ENCODE data around the gene TRIM69. TPM values are rescaled to one million over a fixed set of nuclear protein-coding genes. Genes with fewer than 3 reads are reported as not detected.

The TRIM69 gene
- polyA plus RNA-seq, 1 donor from 2014 or later: 38.3 TPM

DNA sequence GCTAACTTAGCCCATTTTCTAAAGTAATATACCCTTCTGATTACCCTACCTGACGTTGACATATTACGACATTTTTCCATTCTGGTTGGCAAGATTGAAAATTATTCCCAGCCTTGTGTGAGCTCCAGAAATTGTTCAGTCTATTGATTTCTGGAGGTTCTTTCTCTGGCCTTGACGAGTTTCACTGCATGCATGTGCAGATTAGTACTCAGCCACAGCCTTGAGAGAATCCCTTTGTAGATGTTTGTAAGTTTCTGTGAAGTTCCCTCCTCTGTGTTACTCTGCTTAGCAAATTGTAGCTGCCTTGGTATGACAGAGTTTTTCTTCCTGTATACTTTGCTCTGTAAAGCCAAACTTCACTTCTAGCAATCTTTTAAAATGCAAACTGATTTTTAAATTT lies 27.5 kb downstream of the TRIM69 start:
- Histone ChIP-seq H3K4me2 (ENCODE audit: low read length) (no peak overlapping the region), H3K9me2 (ENCODE audit: insufficient read depth, low read length) (no peaks in the 10 kb centered on the region), H4K20me1 (ENCODE audit: insufficient read depth) (no peaks in the 10 kb centered on the region), H3K9me3 (ENCODE audit: low read length) (no peaks in the 10 kb centered on the region), H3K9ac (ENCODE audit: low read length) (no peak overlapping the region), H3K27me3 (ENCODE audit: insufficient read depth, low read depth, low read length) (no peaks in the 10 kb centered on the region), H2AFZ (ENCODE audit: low read depth, low read length) (no peak overlapping the region), H3K36me3 (ENCODE audit: insufficient read depth, low read length) (no peaks in the 10 kb centered on the region), H3F3A (ENCODE audit: insufficient read depth, low read length, poor library complexity, severe bottlenecking) (no peaks in the 10 kb centered on the region), H3K79me2 (replicated peaks; ENCODE audit: insufficient read depth, low read length) (no peaks in the 10 kb centered on the region), H3K27ac (ENCODE audit: low read length) (no peak overlapping the region), H3K4me3 (ENCODE audit: low read length) (no peak overlapping the region)
- no peak for TF ChIP-seq MXI1 (conservative IDR thresholded peaks at IDR 0.05; ENCODE audit: poor library complexity, severe bottlenecking)
- TF ChIP-seq RAD21 (conservative IDR thresholded peaks at IDR 0.05): no peak
- no peak for TF ChIP-seq POLR2AphosphoS5 (IDR thresholded peaks at IDR 0.05)
- TF ChIP-seq EZH2 (IDR thresholded peaks at IDR 0.05; ENCODE audit: borderline replicate concordance, insufficient read depth, low read length, poor library complexity, severe bottlenecking): no peak
- TF ChIP-seq, protein P1, sequence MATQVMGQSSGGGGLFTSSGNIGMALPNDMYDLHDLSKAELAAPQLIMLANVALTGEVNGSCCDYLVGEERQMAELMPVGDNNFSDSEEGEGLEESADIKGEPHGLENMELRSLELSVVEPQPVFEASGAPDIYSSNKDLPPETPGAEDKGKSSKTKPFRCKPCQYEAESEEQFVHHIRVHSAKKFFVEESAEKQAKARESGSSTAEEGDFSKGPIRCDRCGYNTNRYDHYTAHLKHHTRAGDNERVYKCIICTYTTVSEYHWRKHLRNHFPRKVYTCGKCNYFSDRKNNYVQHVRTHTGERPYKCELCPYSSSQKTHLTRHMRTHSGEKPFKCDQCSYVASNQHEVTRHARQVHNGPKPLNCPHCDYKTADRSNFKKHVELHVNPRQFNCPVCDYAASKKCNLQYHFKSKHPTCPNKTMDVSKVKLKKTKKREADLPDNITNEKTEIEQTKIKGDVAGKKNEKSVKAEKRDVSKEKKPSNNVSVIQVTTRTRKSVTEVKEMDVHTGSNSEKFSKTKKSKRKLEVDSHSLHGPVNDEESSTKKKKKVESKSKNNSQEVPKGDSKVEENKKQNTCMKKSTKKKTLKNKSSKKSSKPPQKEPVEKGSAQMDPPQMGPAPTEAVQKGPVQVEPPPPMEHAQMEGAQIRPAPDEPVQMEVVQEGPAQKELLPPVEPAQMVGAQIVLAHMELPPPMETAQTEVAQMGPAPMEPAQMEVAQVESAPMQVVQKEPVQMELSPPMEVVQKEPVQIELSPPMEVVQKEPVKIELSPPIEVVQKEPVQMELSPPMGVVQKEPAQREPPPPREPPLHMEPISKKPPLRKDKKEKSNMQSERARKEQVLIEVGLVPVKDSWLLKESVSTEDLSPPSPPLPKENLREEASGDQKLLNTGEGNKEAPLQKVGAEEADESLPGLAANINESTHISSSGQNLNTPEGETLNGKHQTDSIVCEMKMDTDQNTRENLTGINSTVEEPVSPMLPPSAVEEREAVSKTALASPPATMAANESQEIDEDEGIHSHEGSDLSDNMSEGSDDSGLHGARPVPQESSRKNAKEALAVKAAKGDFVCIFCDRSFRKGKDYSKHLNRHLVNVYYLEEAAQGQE (IDR thresholded peaks at IDR 0.05; ENCODE audit: borderline replicate concordance): no peak
- TF ChIP-seq SMC3 (conservative IDR thresholded peaks at IDR 0.05; ENCODE audit: poor library complexity): no peak
- TF ChIP-seq EP300 (conservative IDR thresholded peaks at IDR 0.05; ENCODE audit: poor library complexity, severe bottlenecking): no peak
- TF ChIP-seq, protein P2, sequence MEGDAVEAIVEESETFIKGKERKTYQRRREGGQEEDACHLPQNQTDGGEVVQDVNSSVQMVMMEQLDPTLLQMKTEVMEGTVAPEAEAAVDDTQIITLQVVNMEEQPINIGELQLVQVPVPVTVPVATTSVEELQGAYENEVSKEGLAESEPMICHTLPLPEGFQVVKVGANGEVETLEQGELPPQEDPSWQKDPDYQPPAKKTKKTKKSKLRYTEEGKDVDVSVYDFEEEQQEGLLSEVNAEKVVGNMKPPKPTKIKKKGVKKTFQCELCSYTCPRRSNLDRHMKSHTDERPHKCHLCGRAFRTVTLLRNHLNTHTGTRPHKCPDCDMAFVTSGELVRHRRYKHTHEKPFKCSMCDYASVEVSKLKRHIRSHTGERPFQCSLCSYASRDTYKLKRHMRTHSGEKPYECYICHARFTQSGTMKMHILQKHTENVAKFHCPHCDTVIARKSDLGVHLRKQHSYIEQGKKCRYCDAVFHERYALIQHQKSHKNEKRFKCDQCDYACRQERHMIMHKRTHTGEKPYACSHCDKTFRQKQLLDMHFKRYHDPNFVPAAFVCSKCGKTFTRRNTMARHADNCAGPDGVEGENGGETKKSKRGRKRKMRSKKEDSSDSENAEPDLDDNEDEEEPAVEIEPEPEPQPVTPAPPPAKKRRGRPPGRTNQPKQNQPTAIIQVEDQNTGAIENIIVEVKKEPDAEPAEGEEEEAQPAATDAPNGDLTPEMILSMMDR (IDR thresholded peaks at IDR 0.05; ENCODE audit: poor library complexity, severe bottlenecking): no peak
- no peak for TF ChIP-seq TAF1 (IDR thresholded peaks at IDR 0.05; ENCODE audit: low read depth)

DNA sequence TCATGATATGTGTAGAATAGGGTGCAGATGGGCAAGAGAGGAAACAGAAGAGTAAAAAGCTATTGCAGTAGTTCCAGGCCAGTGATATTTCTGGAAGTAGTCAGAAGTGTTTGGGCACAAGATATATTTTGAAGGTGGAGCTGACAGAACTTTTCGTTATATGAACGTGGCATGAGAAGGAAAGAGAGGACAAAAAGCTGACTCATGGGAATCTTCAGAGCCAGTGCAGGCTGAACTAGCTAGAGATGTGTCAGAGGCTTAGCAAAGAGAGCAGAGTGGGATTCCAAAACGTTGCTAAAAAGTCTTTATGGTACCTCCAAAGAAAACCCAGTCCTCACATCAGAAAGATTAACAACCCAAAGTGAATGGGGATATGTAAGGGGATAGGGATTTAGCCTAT lies 28.7 kb downstream of the TRIM69 start:
- Histone ChIP-seq H4K20me1 (ENCODE audit: insufficient read depth) (no peaks in the 10 kb centered on the region), H2AFZ (ENCODE audit: low read depth, low read length) (no peak overlapping the region), H3K79me2 (replicated peaks; ENCODE audit: insufficient read depth, low read length) (no peaks in the 10 kb centered on the region), H3K27me3 (ENCODE audit: insufficient read depth, low read depth, low read length) (no peaks in the 10 kb centered on the region), H3K4me3 (ENCODE audit: low read length) (no peak overlapping the region), H3K27ac (ENCODE audit: low read length) (no peak overlapping the region), H3F3A (ENCODE audit: insufficient read depth, low read length, poor library complexity, severe bottlenecking) (no peaks in the 10 kb centered on the region), H3K4me2 (ENCODE audit: low read length) (no peak overlapping the region), H3K9me3 (ENCODE audit: low read length) (no peaks in the 10 kb centered on the region), H3K9me2 (ENCODE audit: insufficient read depth, low read length) (no peaks in the 10 kb centered on the region), H3K9ac (ENCODE audit: low read length) (no peak overlapping the region), H3K36me3 (ENCODE audit: insufficient read depth, low read length) (no peaks in the 10 kb centered on the region)
- TF ChIP-seq, protein P2 (IDR thresholded peaks at IDR 0.05; ENCODE audit: poor library complexity, severe bottlenecking): no peak
- TF ChIP-seq RAD21 (conservative IDR thresholded peaks at IDR 0.05): no peak
- TF ChIP-seq EP300 (conservative IDR thresholded peaks at IDR 0.05; ENCODE audit: poor library complexity, severe bottlenecking): no peak
